ENCODE data around the gene FIGN.

The FIGN gene

DNA sequence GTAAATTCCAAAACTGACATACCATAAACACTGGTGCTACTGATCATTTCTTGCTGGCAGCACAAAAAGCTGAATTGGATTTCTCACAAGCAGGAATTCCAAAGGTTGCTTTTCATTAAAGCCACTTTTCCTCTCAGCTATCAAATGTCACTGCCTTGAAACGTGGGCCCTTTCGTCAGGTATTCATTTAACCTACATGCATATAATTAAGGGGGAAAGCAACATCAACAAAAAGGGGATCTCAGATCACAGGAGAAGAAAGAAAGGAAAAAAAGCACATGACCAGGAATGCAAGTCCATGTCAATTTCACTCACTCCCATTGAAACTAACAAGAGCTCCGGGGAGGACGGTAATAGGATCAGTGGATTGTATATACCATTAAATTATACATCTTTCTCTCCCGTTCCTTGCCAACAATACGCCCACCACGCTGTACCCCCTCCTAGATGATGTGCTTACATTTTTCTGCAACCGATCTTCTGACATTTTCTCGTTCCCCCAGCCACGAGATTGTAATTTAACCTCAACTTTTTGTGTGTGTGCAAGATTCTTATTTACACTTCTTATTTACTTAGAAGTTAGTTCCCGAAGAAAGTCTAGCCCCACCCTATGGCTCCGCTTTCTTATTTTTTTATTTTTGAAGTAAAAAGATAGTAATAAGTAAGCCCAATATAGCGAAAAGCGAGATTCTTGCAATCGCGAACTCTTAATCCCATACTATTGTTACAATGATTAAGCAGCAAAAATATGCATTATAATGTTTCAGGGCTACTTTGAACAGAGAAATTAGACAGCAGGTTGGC is 725 bp downstream of the FIGN start:
- no peak for DNase-seq

DNA sequence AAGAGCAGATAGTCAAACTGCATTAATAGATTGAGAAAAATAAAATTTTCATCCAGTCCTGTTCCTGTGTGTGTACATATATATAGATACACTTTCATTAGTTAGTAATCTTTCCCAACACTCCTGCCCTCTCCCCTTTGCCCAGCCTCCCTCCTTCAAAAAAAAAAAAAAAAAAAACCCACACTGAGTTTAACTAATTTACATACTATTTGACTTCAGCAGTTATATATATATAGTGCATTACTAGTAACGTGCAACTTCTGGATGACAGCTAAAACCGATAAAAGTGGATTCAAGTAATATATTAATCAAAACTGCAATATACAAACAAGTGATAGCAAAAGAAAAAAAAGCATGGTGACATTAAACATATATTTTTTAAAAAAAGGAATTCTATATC is 1.4 kb downstream of the FIGN start:
- no peak for DNase-seq

DNA sequence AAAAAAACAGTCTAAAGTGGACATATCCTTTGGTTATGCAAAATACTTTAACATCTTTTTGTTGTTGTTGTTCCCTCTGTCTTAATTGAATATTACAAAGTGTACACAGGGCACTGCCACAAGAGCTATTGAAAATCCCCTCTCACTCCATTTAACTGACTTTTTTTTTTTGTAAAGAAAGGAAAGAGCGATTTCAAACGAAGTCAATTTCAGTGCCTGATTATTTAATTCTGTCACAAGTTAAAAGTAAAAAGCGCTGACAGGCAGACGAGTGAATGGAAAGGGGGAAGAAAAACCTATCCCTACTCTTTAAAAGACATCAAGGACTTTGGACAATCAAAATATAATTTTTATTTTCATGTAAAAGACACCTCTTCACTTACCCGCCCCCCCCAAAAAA is 1.9 kb downstream of the FIGN start:
- no peak for DNase-seq

DNA sequence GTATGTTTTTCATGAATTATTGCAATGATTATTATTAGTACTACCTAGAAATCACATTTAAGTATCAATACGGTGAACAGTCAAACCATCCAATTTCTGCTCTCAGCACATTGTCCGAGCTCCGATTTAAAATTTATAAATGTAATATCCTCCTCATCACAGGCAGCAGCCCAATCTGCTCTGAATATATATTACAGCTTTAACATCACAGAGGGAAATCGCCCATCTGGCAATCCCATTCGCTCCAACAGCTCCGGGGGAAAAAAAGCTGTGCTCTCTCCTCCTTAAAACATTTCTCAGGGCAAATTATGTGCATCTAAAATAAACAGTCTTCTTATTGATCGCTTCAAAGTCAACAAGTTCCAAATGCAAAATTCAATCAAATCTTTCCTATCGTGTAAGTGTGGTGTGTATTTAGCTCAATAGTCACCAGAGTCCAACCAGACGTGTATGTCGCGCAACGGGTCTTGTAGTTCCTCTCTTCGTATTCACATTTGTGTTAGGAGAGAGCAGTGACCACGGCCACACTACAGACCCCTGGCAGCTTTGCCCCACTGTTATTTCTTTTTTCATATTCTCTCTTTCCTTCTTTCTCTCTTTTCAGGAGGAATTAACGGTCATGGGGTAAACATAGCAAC is 2.4 kb downstream of the FIGN start:
- no peak for DNase-seq

DNA sequence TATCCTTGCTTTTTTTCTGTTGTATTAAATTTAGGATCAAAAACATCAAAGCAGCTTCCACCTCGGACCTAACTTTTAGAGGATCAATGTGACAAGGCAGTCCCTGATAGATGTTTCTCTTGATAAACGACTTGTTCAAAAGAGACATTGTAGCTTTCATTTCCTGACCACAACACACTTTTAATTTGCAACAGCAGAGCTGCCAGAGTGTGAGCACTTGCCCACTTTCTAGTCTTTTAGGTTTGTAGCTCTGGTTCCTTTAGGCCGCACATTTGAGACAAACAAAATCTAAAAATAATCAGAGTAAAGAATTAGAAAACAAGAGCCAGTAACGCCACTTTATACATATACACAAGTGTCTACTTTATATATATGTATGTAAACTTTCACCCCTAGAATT is 3.1 kb downstream of the FIGN start:
- DNase-seq = no peak

DNA sequence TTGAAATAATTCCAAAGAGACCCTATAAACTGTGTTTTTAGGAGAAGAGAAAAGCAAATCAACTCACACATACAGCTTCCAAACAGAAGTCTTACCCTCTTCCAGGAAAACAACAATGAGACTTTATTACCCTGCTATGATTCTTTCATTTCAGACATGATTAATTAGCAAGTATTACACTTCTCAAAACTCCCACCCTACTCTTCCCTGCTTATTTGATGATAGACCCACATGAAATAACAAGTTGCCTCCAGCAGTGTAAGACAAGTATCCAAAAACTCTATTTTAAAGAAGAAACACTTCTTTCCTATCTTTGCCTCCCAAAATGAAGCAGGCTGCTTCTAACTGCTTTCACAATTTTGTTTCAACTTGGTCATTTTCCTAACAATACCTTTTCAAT is 4.1 kb downstream of the FIGN start:
- DNase-seq = no peak

DNA sequence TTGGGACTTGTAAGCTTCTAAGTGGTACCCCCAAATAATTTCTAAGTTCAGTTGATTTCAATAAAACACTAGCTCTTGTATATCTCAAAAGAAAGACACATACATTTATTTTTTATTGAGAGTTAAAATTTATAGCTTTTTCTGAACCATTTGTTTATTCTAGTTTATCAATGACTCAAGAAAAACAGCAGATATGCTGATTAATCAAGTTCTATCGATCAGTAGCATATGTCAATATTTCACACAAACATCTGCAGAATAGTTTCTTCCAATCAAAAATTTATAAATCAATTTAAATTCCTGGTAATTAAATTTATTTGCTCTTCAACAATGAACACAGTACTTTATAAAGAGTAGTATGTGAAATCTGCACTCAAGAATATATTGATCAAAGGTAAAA is 5.3 kb downstream of the FIGN start:
- DNase-seq = no peak

DNA sequence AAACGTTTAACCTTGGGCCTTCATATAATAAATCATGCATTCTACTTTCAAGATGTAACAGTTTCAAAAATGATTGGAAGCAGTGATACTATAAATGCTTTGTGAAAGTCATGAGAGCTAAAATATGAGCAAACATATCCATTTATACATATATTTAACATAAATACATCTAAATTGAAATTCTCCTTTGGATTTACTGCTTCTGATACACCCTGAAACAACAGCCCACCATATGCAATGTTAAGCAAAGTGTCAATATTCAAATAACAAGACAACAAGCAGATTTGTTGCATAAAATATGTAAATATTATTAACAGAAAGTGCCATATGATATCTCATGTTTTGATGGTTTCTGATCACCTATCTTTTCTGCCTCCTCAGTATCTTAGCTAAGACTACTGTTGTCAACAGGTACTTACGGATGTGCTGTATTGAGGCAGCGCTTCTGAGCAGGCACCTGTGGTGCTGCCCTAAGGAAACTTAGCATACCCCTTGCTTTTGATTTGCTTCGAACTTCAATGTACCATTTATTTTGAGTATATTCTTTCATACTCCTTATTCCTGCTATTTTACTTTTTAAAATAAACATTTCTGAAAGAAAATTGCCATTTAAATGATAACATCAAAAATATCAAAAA is 6.1 kb downstream of the FIGN start:
- no peak for DNase-seq

DNA sequence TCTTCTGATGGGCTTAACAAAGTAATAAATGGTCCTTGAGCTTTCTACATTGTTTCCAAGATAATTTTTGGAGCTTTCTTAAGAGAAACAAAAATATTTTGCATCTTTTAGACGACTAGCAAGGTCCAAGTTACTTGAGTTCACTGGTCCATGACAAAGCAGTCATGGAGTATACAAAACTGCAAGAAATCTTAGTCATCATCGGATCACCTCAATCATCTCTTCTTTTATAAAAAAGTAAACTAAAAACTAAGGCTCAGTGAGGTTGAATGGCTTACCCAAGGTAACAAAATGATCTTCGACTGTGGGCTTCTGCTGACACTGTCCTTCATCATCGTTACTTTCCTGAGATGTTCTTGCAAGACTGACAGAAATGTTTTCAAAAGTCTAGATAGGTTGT is 11.9 kb downstream of the FIGN start:
- no peak for DNase-seq

DNA sequence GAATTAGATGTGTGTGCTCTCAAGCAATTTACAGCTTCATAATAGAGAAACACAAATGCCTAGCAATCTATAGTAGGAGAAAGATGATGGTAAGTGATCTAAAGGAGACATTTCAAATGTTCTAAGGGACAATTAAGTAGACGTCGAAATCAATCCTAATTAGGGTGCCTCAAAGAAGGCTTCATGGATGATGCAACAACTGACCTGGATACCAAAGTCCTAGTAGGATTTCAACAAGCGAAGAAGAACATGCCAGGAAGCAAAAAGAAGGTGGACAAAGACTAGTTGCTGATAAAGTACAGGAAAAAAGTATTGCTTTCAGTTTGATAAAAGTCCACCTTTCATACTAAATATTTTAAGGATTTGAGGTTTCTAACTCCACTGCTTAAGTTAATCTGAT is 12.5 kb downstream of the FIGN start:
- DNase-seq = no peak

DNA sequence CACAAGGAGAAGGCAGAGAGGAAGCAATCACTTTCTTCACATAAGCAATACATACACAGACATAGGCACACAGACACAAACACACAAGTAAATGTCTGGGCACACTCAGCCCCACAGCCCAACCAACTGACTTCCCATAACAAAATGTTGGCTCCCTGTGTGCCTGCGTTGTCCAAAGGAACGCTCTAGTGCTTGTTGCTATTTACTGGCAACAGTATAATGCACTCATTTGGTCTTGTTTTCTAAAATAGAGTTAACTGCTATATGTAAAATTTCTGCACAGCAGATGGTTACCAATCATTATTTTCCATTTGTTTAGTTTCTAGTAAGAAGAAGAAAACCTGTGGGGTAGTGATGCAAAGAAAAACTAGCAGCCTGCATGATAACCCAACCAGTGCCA is 16.5 kb downstream of the FIGN start:
- no peak for DNase-seq

DNA sequence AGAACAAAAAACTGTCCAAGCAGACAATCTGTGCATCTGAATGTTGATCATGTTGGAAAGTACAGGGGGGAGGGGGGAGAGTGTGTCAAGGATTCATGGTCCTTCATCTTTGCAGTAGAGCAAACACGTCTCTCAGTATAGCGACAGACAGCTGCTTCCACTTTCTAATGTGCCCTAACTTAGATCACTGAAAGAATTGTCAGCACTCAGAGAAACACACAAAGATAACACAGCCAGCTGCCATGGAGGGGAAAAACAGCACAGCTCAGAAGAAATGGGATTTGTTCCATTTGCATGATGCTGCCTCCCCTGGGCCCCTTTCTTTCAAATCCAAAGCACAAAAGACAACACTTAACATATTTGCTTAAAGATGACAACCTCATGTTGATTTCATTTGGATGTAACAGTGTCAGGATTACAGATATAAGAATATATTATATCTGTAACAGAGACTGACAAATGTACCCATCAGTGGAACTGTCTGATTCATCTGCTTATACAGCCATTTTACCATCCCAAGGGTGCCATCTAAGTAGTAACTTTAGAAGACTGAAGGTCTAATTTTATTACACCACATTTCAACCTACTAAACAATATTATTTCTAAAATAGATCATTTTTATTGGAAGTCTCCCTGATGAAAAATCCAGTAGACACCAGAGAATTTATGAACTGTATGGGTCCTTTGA is 17.7 kb downstream of the FIGN start:
- no peak for DNase-seq

DNA sequence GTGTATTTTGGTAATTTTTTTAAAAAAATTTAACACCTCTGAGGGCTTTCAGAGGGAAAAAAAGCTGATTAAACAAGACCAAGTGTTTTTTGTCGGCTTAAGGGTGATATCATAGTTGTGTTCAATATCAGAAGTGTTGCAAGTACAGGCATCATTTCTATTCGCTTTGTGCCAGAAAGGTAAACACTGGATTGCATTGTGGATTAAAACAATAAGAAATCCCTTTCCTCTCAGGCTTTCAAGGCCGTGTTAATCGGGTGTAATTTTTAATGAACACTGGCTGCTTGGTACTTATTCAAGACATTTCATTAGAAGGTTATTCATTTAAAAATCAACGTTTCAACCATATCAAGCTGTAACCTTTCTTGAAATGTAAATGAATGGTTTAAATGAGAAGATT is 18.3 kb downstream of the FIGN start:
- no peak for DNase-seq

DNA sequence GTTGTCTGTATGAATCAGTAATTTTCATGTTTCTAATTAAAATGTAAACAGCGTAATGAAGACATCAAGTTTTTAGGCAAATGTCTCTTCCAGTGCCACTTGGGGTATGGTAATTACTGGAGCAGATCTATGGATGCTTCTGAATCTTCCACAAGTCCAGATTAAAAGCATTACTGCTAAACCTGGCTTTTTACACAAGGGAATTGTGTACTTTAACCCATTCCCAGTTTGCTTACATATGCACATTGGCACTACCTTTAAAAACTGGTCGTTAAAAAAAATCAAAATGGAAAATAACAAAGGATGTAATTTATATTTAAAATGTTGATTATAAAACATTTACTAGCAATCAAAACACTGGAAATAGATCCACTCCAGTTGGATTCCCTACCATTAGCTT is 19.7 kb downstream of the FIGN start:
- DNase-seq = no peak

DNA sequence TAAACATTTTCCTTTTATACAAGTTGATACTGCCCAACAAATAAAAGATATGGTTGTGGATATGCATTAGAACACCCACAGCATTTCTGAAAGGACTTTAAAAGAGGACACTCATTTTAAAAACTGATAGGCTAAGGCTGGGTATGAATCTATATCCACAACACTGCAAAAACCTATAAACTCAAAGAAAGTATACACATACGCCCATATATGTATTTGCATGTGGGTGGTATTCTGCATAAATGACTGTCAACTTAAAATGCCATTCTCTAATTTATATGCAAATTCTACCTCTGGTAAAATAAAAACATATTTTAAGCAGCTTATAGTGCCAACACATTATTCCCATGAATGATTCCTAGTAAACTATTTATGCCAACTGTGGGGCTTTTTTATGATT is 20.1 kb downstream of the FIGN start:
- DNase-seq = no peak

DNA sequence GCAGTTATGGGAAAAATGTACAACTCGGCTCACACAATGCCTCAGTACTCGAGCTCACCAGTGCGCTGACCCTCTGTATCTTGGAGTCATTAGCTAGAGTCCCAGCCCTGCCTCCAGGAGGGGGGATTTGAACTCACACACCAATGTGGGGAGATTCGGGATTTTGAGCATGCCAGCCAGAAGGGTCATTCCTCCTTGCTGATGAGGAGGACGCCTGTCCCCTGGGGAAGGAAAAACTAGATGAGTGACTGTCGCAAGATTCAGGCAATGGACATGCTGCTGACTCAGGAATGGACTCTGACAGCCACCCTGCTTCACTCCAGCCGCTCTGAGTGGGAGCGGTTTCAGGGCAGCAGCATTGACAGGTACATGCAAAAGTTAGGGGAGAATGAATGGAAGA is 20.6 kb downstream of the FIGN start:
- DNase-seq = no peak

DNA sequence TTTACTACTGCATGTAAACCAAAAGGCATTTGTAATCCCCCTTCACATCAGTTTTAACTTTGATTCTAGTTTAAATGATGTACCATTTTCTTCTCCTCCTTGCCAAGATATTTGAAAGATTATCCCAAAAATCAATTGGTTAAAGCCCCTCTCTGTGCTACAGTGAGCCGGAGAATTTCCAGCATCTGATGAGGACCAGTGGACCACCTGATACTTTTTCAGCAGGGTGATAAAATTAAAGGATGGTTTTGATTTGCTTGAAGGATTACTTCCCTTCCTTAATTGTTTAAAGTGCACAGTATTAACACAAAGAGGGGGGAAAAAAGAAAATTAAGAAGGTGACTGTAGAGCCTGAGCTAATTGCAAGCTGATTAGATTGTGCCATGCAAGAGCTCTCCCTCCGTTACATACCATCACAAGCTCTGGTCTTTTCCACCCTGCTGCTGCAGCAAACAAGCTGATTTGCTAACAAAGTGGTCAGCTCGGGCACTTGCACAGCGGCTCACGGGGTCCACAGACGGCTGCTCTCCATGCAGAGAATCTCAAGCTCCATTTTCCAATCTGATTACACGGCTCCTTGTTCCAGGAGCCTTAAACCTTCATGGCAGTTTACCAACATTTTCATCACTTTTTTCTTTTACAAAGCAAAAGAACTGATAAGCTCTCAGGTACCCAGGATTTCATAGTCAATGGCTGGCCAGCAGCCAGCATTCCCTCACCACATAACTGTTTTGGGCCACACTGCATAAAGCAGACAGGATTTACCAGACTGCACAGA is 22.1 kb downstream of the FIGN start:
- DNase-seq = no peak

DNA sequence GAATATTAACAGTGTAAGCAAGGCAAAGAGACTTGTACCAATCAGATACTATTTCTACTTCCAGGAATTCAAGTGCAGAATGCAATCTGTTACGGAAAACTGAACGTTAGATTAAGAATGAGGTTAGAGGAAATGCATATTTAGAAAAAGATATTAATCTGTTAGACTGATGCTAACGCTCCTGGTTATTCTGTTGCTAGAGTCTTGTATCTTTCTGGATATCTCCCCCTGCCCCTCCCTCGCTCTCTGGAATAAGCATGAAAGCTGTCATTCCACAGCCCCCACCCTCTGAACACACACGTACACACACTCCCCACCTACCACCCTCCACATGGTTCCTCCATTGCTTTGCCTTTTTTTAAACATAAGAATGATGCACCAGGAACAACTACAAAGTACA is 24.1 kb downstream of the FIGN start:
- DNase-seq = no peak

DNA sequence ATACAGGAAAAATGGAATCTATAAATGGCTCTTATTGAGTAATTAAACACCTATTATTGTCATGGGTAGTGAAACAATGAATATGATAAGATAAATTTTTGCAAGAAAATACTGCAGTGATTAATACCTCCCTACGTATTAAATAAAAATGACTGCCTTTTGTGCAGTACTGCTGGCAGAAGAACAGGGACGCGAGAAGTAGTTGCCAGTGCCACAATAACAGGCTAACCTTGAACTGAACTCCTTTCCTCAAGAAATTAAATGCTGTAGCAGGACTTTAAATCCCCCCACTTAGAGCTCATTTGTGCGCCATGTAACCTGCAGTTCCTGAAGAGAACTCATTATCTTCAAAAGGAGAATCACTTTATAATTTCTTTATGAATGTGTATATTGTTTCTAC is 24.6 kb downstream of the FIGN start:
- no peak for DNase-seq

DNA sequence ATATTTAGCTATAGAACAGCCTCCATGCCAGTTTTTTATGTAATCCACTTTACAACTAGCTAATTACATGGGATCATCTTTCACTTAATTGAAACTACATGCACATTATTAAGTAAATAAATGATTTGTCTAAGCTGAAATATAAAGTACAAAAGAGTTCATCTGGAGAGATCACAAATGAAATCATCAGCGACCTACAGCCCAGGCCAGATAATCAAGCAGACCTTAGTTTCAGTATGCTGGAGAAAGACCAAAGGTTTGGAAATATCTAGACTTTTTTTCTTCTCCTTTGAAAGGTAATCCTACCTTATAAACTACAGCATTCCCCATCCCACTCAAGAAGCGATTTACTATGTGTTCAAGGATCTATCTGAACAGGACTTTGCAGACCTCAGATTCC is 26.5 kb downstream of the FIGN start:
- DNase-seq = no peak

DNA sequence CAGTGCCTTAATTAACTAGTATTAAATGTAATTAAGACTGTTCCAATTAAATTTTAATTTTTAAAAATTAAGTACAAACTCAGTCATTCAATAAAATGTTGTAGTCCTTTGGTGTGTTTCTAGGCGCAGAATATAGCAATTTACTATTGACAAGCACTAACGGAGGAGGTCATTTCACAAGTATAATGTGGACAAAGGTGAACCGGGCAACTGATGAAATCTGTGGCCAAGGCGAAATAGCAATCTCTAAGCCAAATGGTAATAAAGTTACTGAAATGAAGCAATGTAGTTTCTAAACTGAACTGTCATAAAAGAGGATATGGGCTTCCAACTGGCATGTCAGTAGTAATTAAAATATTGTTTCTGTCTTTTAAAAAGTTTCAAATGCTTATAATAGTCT is 27.5 kb downstream of the FIGN start:
- no peak for DNase-seq

DNA sequence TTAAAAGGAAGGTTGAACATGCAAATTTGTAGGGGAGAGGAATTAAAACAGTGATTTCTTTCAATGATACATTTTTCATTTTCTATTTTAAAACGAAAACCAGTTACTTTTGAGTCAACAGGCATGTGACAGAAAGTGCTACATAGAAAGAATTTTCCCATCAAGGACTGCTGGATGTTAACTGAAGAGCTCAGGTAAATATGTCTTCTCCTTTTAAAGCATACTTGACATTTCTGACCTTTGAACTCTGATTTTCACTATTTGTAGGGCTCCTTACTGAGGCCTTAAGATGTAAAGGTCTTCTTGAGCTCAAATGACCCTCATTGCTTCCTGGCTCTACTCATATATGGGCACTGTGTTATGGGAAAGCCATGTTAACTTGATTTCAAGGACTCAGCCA is 32.4 kb downstream of the FIGN start:
- DNase-seq = no peak

Measured in activated CD4-positive, CD25-positive, alpha-beta regulatory T cell (primary cell).